Ovary (tissue), 9 donors: Measurements from ENCODE around the gene COL27A1. TPM values are rescaled to one million over a fixed set of nuclear protein-coding genes. Genes with fewer than 3 reads are reported as not detected.

ENCODE experiments used
- DNase-seq, 5 donors: peaks; one replicate each; pipeline ENCODE4 v3.0.0-alpha.2; 2019 to 2020
- H3K27ac ChIP-seq, 2 donors: fragments of 200-600 bp; one replicate each; pipeline versions ENCODE4 v1.5.1 to v1.8.0; 2019 to 2022
- H3K27me3 ChIP-seq: fragments of 200-600 bp; one replicate; pipeline ENCODE4 v1.8.0; 2022
- H3K36me3 ChIP-seq: fragments of 200-600 bp; sonication (generic); one replicate; pipeline ENCODE4 v1.5.1; 2019
- H3K4me1 ChIP-seq: one replicate; pipeline ENCODE4 v1.8.1; 2013; ENCODE audit warnings: mild to moderate bottlenecking, moderate library complexity; ENCODE audit not compliant: insufficient read depth
- H3K4me3 ChIP-seq: fragments of 200-600 bp; sonication (generic); one replicate; pipeline ENCODE4 v1.5.1; 2017
- H3K9me3 ChIP-seq, 2 donors: fragments of 200-600 bp in 1 of 2; sonication (generic) in 1 of 2; one replicate each; pipeline versions ENCODE4 v1.5.1 to v1.8.1; 2013 to 2019; ENCODE audit warnings: mild to moderate bottlenecking in 1 of 2, moderate library complexity in 1 of 2
- EP300 ChIP-seq: sonication (generic); formaldehyde crosslinking; IDR thresholded peaks from one replicate; pipeline ENCODE4 v1.6.1; 2017; ENCODE audit warnings: antibody characterized with exemption
- POLR2A ChIP-seq: fragments of 450-650 bp; IDR thresholded peaks from one replicate; pipeline ENCODE4 v1.6.1; 2017; ENCODE audit warnings: antibody characterized with exemption, mild to moderate bottlenecking, moderate library complexity
- WGBS, 3 donors: extraction: QIAGEN DNeasy Blood & Tissue Kit in 1 of 3; methylation state at CpG; one replicate each; pipeline versions ENCODE4 v1.1.5 to v1.1.7; 2013 to 2017; 5-methylcytosine and 5-hydroxymethylcytosine counted together
- intact Hi-C, 4 donors: fragments of 100-400 bp; cut with DNase I; formaldehyde crosslinking; loops; one replicate each; pipeline versions ENCODE4 v1.11.0 to v1.15.1; 2022 to 2023
- polyA plus RNA-seq, 2 donors: library from polyadenylated mRNA; stranded (reverse); fragments of 200-250 nt in 1 of 2; fragments of 350-450 nt in 1 of 2; fragmentation: Illumina TruSeq in 1 of 2; extraction: RNeasy Lipid Tissue Mini Kit (QIAGEN cat#74804) in 1 of 2; gene quantifications; one replicate each; pipeline ENCODE4 v1.2.3, GENCODE V29; 2013 to 2014
- total RNA-seq, 7 donors: library from RNA; depleted of rRNA in 2 of 7; stranded (reverse); fragments of >200 nt in 2 of 7; fragmentation: NEBNext Ultra II Directional in 3 of 7; extraction: Animal tissue kit (Norgen Biotek cat#: 25700) in 3 of 7; gene quantifications; one replicate each; pipeline versions ENCODE4 v1.1.0 to v1.2.4, GENCODE V29; 2016 to 2023
- TF ChIP-seq, protein P1 (sequence below), 3 donors: fragments of 450-650 bp in 2 of 3; fragments of 200-600 bp in 1 of 3; IDR thresholded peaks; one replicate each; pipeline versions ENCODE4 v1.5.1 to v1.8.0; 2016 to 2022; ENCODE audit warnings: antibody characterized with exemption in 3 of 3, mild to moderate bottlenecking in 1 of 3
- donor health status: DM: no; HTN: no; CAD: no; lungs with moderate emphysema.
- donor health status: DM: no; HTN: no; CAD: no.
- donor health status: Bipolar disorder and iron deficiency.
- donor health status: DM: yes; HTN: yes; CAD: no.
- donor health status: DM: no; HTN: no; CAD: no.
- donor health status: DM: yes; HTN: yes; CAD: no.

The COL27A1 gene
- total and polyA plus RNA-seq, 9 donors, result 5.2 to 91.2 (median 16.8) TPM

DNA sequence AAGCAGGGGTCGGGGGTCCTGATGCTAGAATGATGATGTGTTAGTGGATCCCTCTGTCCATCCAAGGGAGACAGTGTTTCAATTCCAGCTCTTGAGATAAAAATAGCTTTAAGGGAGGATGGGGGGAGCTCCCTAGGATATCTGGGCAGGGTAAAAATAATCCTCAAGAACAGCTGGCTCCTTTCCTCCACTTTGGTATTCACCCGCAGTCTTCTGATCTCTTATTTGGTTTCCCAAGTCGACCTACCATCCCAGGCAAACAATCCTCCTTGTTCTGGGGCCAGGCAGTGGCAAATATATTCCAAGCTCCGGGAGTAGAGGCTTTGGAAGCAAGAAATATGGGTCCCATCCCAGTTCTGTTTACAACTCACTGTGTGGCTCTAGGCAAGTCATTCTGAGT, 14.5 kb upstream of the COL27A1 start:
- no peak overlapping the region for H3K27ac ChIP-seq

DNA sequence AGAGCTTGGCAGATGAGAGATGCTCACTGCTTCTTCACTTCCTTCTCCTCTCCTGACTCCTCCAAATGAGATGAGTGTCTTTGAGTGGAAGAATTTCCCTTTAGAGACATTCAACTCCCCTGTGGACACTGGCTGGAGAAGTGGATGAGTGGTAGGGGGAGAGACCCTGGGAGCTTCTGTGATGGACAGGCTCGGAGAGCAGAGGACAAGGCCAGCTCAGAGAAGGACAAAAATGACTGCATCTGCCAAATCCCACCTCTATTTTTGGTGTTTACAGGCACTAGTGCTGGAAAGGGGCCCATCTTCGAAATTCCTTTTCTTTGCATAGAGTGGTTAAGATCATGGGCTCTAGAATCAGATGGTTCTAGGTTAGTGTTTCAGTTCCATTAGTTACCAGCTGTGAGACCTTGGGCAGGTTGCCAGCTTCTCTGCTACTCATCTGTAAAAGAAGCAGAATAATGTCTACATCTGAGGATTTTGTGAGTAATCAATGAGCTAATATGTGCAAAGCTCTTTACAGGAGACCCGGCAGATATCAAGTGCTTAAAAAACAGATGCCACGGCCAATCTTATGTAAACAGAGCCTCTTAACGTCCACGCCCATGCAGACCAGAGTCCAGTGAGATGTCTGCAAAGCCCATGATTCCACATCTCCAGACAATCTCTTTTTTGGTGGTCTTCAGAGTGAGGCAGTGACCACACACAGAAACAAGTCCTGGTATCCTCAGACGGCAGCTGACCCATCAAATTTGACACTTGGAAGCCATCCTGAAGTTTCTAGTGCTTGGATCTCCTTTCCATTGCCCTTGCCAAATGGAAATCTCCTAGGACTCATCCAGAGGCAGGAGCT, 13.6 kb upstream of the COL27A1 start:
- TF ChIP-seq POLR2A (no peak), EP300 (no peak)
- TF ChIP-seq, protein P1, sequence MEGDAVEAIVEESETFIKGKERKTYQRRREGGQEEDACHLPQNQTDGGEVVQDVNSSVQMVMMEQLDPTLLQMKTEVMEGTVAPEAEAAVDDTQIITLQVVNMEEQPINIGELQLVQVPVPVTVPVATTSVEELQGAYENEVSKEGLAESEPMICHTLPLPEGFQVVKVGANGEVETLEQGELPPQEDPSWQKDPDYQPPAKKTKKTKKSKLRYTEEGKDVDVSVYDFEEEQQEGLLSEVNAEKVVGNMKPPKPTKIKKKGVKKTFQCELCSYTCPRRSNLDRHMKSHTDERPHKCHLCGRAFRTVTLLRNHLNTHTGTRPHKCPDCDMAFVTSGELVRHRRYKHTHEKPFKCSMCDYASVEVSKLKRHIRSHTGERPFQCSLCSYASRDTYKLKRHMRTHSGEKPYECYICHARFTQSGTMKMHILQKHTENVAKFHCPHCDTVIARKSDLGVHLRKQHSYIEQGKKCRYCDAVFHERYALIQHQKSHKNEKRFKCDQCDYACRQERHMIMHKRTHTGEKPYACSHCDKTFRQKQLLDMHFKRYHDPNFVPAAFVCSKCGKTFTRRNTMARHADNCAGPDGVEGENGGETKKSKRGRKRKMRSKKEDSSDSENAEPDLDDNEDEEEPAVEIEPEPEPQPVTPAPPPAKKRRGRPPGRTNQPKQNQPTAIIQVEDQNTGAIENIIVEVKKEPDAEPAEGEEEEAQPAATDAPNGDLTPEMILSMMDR (IDR thresholded peaks at IDR 0.05), result no peak
- Histone ChIP-seq H3K27me3 (no peaks in the 10 kb centered on the region), H3K4me3 (no peak overlapping the region), H3K4me1 (peaks cover 10% of the 10 kb centered on the region), H3K9me3 (no peaks in the 10 kb centered on the region), H3K27ac (no peak overlapping the region), H3K36me3 (no peaks in the 10 kb centered on the region)
- intact Hi-C loops, result no loop called here
- DNase-seq, result peak; percentile 55 to 75 (median 70)
- WGBS, 3 donors, result 18 to 31% (median 28%) methylated on average over 7 of the region's 7 CpGs

More for the DNA sequence above, 14.5 kb upstream of the COL27A1 start:
- 18 to 27% (median 20%) methylated on average over 4 of the region's 4 CpGs for WGBS, 3 donors
- no peak for DNase-seq
- no peaks in the 10 kb centered on the region for H3K9me3 ChIP-seq
- TF ChIP-seq EP300 (no peak), POLR2A (no peak)
- TF ChIP-seq, protein P1 (IDR thresholded peaks at IDR 0.05), result no peak
- peaks cover 10% of the 10 kb centered on the region for H3K4me1 ChIP-seq
- no peaks in the 10 kb centered on the region for H3K27me3 ChIP-seq
- no peaks in the 10 kb centered on the region for H3K36me3 ChIP-seq
- intact Hi-C loops, result no loop called here
- no peak overlapping the region for H3K4me3 ChIP-seq

DNA sequence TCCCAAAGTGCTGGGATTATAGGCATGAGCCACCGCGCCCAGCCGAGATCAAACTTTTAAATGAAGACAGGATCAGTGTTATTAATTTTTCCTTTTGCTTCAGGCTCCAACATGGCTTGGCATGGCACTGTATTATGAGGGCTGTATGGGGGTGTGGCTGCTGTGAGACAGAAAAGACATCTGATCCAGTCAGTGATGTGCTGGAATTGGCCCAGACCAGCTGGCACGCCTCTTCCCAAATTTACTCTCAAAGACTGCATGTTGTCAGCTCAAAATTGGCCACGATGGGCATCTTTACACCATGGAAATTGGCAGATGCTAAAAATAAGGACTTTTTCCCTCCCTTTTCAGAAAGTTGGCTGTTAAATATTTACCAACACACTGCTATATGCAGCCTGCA, 12.1 kb upstream of the COL27A1 start:
- intact Hi-C loops, result no loop called here
- 93 to 95% (median 95%) methylated on average over 5 of the region's 5 CpGs for WGBS, 3 donors

DNA sequence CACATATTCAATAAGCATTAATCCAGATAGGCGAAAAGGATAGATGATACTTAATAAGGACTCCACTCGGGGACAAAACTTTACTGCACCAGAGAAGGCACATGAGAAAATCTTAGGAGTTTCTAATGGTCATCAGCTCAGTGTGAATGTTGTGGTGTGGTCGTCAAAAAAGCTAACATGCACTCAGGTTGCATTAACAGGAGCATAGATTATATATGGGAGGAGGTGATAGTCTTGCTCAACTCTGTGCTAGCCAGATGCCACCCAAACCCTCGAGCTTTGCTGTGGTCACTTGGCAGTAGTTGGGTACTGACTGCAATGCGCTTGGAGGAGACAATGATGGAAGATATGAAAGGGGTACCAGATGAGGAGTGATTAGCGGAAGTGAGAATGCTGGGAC, 8.6 kb upstream of the COL27A1 start:
- WGBS, 3 donors, result 86 to 89% (median 88%) methylated on average over 6 of the region's 6 CpGs
- no peaks in the 10 kb centered on the region for H3K9me3 ChIP-seq
- intact Hi-C loops, result no loop called here
- no peaks in the 10 kb centered on the region for H3K36me3 ChIP-seq
- H3K4me1 ChIP-seq, result peaks cover 4% of the 10 kb centered on the region
- TF ChIP-seq, protein P1 (IDR thresholded peaks at IDR 0.05), result no peak
- TF ChIP-seq EP300 (no peak), POLR2A (no peak)
- no peaks in the 10 kb centered on the region for H3K27me3 ChIP-seq
- no peak for DNase-seq
- no peak overlapping the region for H3K27ac ChIP-seq
- no peak overlapping the region for H3K4me3 ChIP-seq

More for the DNA sequence above, 12.1 kb upstream of the COL27A1 start:
- Histone ChIP-seq H3K4me1 (peaks cover 10% of the 10 kb centered on the region), H3K27ac (no peak overlapping the region), H3K27me3 (no peaks in the 10 kb centered on the region), H3K9me3 (no peaks in the 10 kb centered on the region), H3K4me3 (no peak overlapping the region), H3K36me3 (no peaks in the 10 kb centered on the region)
- TF ChIP-seq EP300 (no peak), POLR2A (no peak)
- TF ChIP-seq, protein P1 (IDR thresholded peaks at IDR 0.05), result no peak
- DNase-seq, result no peak
